SK-N-SH (cell line): ENCODE data around the gene OGFOD2.

ENCODE experiments used
- EP300 ChIP-seq, 2 experiments: IDR thresholded peaks; 2 replicates each; pipeline versions ENCODE4 v1.4.0 to v1.6.1; 2012; ENCODE audit warnings: borderline replicate concordance in 1 of 2, low read depth in 1 of 2, low read length in 1 of 2
- JUND ChIP-seq: IDR thresholded peaks from 2 replicates; pipeline ENCODE4 v1.4.0; 2012
- POLR2AphosphoS5 ChIP-seq: IDR thresholded peaks from 2 replicates; pipeline ENCODE4 v1.6.1; 2012; ENCODE audit warnings: low read depth, low read length
- SIN3A ChIP-seq: IDR thresholded peaks from 2 replicates; pipeline ENCODE4 v1.6.1; 2012; ENCODE audit warnings: low read depth, mild to moderate bottlenecking, low read length, moderate library complexity, borderline replicate concordance
- YY1 ChIP-seq: IDR thresholded peaks from 2 replicates; pipeline ENCODE4 v1.4.0; 2012; ENCODE audit warnings: low read depth, mild to moderate bottlenecking
- TF ChIP-seq, protein P1 (sequence below): IDR thresholded peaks from 2 replicates; pipeline ENCODE4 v1.4.0; 2012; ENCODE audit warnings: low read depth
- TF ChIP-seq, protein P2 (sequence below): fragments of 200-600 bp; sonication (generic); IDR thresholded peaks from 2 replicates; pipeline ENCODE4 v1.6.1; 2017; ENCODE audit warnings: antibody characterized with exemption, mild to moderate bottlenecking, moderate library complexity
- TF ChIP-seq, protein P3 (sequence below): IDR thresholded peaks from 2 replicates; pipeline ENCODE4 v1.6.1; 2012; ENCODE audit warnings: mild to moderate bottlenecking, low read depth, low read length, moderate library complexity

DNA sequence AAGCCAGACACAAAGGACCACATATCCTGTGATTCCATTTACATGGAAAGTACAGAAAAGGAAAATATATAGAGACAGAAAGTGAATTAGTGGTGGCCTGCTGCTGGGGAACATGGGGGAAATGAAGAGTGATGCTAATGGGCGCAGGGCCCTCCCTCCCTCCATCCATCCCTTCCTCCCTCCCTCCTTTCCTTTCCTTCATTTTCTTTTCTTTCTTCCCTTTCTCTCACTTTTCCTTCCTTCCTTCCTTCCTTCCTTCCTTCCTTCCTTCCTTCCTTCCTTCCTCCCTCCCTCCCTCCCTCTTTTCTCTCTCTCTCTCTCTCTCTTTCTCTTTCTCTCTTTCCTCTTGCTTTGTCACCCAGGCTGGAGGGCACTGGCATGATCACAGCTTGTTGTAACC is 42.7 kb downstream of the OGFOD2 start:
- no peak for TF ChIP-seq EP300 (IDR thresholded peaks at IDR 0.05; ENCODE audit: borderline replicate concordance in 1 of 2, low read depth in 1 of 2, low read length in 1 of 2)
- TF ChIP-seq, protein P1, sequence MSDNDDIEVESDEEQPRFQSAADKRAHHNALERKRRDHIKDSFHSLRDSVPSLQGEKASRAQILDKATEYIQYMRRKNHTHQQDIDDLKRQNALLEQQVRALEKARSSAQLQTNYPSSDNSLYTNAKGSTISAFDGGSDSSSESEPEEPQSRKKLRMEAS, result no peak
- TF ChIP-seq, protein P2, sequence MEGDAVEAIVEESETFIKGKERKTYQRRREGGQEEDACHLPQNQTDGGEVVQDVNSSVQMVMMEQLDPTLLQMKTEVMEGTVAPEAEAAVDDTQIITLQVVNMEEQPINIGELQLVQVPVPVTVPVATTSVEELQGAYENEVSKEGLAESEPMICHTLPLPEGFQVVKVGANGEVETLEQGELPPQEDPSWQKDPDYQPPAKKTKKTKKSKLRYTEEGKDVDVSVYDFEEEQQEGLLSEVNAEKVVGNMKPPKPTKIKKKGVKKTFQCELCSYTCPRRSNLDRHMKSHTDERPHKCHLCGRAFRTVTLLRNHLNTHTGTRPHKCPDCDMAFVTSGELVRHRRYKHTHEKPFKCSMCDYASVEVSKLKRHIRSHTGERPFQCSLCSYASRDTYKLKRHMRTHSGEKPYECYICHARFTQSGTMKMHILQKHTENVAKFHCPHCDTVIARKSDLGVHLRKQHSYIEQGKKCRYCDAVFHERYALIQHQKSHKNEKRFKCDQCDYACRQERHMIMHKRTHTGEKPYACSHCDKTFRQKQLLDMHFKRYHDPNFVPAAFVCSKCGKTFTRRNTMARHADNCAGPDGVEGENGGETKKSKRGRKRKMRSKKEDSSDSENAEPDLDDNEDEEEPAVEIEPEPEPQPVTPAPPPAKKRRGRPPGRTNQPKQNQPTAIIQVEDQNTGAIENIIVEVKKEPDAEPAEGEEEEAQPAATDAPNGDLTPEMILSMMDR, result no peak
- TF ChIP-seq, protein P3, sequence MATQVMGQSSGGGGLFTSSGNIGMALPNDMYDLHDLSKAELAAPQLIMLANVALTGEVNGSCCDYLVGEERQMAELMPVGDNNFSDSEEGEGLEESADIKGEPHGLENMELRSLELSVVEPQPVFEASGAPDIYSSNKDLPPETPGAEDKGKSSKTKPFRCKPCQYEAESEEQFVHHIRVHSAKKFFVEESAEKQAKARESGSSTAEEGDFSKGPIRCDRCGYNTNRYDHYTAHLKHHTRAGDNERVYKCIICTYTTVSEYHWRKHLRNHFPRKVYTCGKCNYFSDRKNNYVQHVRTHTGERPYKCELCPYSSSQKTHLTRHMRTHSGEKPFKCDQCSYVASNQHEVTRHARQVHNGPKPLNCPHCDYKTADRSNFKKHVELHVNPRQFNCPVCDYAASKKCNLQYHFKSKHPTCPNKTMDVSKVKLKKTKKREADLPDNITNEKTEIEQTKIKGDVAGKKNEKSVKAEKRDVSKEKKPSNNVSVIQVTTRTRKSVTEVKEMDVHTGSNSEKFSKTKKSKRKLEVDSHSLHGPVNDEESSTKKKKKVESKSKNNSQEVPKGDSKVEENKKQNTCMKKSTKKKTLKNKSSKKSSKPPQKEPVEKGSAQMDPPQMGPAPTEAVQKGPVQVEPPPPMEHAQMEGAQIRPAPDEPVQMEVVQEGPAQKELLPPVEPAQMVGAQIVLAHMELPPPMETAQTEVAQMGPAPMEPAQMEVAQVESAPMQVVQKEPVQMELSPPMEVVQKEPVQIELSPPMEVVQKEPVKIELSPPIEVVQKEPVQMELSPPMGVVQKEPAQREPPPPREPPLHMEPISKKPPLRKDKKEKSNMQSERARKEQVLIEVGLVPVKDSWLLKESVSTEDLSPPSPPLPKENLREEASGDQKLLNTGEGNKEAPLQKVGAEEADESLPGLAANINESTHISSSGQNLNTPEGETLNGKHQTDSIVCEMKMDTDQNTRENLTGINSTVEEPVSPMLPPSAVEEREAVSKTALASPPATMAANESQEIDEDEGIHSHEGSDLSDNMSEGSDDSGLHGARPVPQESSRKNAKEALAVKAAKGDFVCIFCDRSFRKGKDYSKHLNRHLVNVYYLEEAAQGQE, result no peak
- TF ChIP-seq POLR2AphosphoS5, result no peak
- TF ChIP-seq JUND, result no peak
- TF ChIP-seq YY1, result no peak
- TF ChIP-seq SIN3A, result no peak
